Stomach smooth muscle (tissue), 2 donors: ENCODE results near the gene TCAF1.
"Not testable (repeated sequence)": the region's sequence is repeated elsewhere in the genome, so short reads cannot be mapped to it uniquely, and the experiment has no call there.

Source experiments
- H3K27ac ChIP-seq: one replicate; pipeline ENCODE4 v1.7.0; 2013; ENCODE audit warnings: mild to moderate bottlenecking, low read length, inconsistent platforms
- H3K27me3 ChIP-seq, 2 donors: one replicate each; pipeline ENCODE4 v1.7.0; 2013; ENCODE audit warnings: low read length in 2 of 2; ENCODE audit not compliant: insufficient read depth in 2 of 2, control insufficient read depth in 1 of 2
- H3K36me3 ChIP-seq, 2 donors: one replicate each; pipeline ENCODE4 v1.7.0; 2013; ENCODE audit warnings: low read length in 2 of 2; ENCODE audit not compliant: control insufficient read depth in 2 of 2, insufficient read depth in 2 of 2
- H3K4me1 ChIP-seq: one replicate; pipeline ENCODE4 v1.7.0; 2013; ENCODE audit warnings: low read length; ENCODE audit not compliant: control insufficient read depth, insufficient read depth
- H3K4me3 ChIP-seq, 2 donors: one replicate each; pipeline ENCODE4 v1.7.0; 2013; ENCODE audit warnings: low read length in 2 of 2
- H3K9ac ChIP-seq, 2 donors: one replicate each; pipeline ENCODE4 v1.7.0; 2013; ENCODE audit warnings: low read length in 2 of 2, mild to moderate bottlenecking in 1 of 2
- H3K9me3 ChIP-seq, 2 donors: one replicate each; pipeline ENCODE4 v1.7.0; 2013; ENCODE audit warnings: low read length in 2 of 2; ENCODE audit not compliant: control insufficient read depth in 2 of 2
- donor health status: healthy.
- donor health status: Pancreatic carcinoma.

TCAF1 gene

DNA sequence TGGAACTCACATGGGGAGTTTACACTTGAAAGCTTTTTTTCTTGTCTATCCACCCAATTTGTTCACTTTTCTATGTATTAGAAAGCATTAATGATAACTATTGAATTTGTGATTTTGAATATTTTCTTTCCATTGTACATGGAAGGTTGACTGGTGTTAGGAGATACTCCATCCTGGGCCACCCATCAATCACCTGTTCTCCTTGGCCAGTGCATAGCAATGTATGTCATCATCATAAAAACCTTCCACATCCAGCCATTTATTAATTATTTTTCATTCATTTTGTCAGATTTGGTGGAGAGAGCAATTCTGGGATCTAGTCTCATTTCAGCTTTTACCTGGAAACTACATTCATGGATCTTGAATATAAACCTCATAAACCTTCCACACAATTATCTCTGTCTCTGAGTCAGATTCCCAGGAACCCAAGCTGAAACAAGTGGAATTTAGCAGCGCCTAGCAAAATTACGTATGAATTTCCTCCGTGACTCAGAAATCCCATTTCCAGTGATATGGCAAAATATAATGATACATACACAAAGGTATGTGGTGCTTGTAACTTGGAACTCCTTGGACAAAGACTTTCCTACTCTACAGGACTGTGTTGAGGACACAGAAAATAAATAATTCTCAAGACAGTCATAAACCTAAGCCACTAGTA lies 78.2 kb downstream of the TCAF1 start:
- not testable (repeated sequence) for H3K27ac ChIP-seq, H3K36me3 ChIP-seq, H3K9me3 ChIP-seq, H3K27me3 ChIP-seq, H3K4me3 ChIP-seq, H3K4me1 ChIP-seq, H3K9ac ChIP-seq

DNA sequence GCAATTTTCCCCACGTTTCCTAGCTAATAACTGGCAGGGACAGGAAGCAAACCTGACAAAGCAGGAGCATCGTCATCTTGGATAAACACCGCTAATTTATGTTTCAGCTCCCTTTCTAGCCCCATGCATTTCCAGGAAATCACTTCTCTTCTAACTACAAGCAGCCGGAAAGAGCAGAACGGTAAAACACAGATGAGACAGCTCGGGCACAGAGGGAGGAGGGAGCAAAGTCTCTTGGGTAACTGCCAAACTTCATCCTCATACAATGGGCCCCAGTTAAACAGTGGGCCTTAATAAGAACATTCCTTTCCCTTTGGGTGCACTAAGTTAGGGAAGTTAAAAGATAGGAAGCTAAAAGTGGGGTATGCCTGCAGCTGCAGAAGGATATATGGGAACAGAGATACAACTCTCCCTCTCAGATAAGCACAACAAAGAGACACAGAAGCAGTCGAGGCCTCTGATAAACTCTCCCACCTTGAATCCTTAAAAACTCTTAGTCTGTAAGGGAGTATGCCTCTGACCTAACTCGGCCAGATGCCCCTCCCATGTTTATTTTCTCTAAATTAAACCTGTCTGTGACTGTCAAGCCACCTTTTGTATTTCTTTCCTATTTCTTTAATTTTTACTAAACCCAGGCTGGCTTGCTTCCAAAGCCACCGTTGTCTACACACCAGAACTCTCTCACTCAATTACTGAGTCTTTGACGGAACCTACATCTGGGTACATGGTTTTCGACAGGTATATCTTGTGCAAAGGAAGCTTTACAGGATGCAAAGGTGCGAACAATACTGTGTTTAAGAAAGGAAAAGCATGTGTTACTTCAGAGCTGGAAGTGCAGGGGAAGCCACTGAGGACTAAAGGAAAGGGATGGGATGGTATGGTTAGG lies 80.3 kb downstream of the TCAF1 start:
- H3K9ac ChIP-seq, H3K27ac ChIP-seq, H3K27me3 ChIP-seq, H3K4me1 ChIP-seq, H3K36me3 ChIP-seq, H3K9me3 ChIP-seq, H3K4me3 ChIP-seq: not testable (repeated sequence)

DNA sequence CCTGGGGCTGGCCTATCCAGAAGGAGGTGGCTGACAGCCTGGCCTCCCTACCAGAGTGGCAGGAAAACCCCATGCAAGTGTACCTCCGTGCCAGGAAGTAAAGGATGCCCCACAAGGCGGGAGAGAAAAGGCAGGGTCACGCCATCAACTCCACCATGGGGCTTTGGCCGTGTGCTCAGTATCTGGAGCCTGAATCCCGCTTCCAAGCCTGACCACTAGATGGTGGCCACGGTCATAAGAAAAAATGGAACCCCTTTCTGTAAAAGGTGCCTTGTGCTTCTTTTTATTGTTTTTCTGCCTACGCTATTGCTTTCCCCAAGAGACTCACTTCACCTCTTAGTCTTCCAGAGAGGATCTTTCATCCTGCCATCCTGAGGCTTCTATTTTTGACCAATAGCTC lies 84.1 kb downstream of the TCAF1 start:
- H3K4me1 ChIP-seq, H3K4me3 ChIP-seq, H3K27ac ChIP-seq, H3K27me3 ChIP-seq, H3K36me3 ChIP-seq, H3K9ac ChIP-seq, H3K9me3 ChIP-seq: not testable (repeated sequence)

DNA sequence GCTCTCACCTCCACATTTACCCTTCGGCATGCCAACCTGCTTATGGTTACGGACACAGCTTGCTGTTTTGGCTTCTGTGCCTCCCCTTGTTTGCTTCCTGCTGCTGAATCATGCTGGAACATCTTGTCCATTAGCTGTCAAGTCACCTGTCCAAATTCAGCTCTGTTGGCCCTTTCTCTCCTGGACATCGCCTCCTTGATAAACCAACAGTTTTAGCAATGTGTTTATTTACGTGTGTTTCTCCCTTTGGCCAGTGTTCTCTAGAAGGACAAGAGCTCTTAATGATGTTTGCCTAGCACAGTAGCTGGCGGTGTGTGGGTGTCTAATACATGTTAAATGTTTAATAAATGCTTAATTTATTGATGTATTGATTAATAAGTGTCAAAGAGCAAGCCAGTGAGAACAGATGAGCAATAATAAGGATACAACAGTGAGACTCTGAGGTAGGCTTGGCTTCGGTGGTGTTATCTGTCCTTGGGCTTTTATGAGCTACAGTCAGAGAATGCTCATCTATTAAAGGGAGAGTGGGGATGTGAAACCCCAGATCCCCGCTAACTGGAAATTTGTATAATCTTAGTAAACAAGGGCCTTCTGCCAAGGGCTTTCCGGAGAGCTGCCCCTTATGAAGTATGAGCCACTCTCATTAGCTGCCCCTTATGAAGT lies 85.4 kb downstream of the TCAF1 start:
- H3K9me3 ChIP-seq, H3K4me1 ChIP-seq, H3K4me3 ChIP-seq, H3K27me3 ChIP-seq, H3K27ac ChIP-seq, H3K9ac ChIP-seq, H3K36me3 ChIP-seq: not testable (repeated sequence)

DNA sequence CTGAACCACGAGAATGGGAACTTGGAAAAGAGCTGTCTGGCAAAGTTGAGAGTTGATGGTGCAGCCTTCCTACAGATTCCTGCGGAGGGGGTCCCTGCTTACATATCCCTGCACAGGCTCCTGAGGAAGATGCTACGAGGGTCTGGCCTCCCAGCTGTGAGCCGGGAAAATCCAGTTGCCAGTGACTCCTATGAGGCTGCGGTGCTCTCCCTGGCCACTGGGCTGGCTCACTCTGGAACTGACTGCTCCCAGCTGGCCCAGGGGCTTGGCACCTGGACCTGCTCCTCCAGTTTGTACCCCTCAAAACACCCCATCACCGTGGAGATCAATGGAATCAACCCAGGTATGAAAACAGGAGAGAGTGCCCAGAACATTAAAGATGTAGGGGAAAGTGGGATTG lies 91.3 kb downstream of the TCAF1 start:
- not testable (repeated sequence) for H3K27ac ChIP-seq, H3K9me3 ChIP-seq, H3K27me3 ChIP-seq

DNA sequence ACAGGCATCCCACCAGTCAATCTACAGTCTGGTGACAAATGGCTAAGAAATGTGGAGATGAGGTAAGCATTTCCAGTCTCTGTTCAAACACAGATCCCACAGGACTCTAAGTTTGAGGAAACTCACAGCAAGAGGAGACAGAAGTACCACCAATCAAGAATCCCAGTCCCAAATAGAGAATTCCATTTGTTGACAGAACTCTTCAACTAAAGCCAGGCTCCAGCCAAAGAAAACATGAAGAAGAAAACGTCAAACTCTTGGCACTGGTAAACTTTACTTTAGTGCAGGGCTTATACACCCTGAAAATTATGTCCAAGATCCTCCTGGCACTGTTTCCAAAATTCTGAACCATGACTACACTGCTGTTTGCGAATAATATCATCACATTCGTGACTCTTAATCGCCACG lies 95.3 kb downstream of the TCAF1 start:
- not testable (repeated sequence) for H3K9ac ChIP-seq, H3K27ac ChIP-seq, H3K9me3 ChIP-seq, H3K27me3 ChIP-seq, H3K4me1 ChIP-seq, H3K36me3 ChIP-seq, H3K4me3 ChIP-seq

More for the DNA sequence above, 91.3 kb downstream of the TCAF1 start:
- H3K4me3 ChIP-seq, H3K9ac ChIP-seq, H3K36me3 ChIP-seq, H3K4me1 ChIP-seq: not testable (repeated sequence)
